ENCODE measurements around the gene FAM43A. TPM values are rescaled to one million over a fixed set of nuclear protein-coding genes. Genes with fewer than 3 reads are reported as not detected.

The FAM43A gene
- total and polyA plus RNA-seq, 2 of the 8 experiments (the other 6 are each of a cell fraction or from before 2014, with no cell fraction given) = 2.3 to 2.6 TPM

DNA sequence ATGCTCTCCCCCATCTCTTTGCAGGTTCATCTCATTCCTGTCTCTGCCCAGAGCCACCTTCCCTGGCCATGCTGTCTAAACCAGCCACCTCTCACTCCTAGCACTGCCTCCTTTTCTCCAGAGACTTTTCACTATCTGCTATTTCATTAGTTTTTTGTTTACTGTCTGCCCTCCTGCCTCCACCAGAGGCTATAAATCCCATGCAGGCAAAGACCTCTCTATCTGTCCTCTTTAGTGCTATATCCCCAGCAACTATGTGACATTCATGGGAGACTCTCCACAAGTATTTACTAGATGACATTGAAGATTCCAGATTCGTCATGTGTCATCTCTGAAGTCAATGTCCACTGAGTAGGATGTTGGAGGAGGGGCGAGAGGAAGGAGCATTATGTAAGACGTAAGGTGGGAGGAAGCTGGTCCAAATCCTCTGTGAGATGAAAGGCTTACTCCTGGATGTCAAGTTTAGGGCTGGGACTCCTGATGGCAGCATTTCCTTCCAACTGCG lies 3.4 kb upstream of the FAM43A start:
- Histone ChIP-seq H2BK12ac (ENCODE audit: low read depth, low read length) (no peak overlapping the region), H4K5ac (ENCODE audit: insufficient read length, low read depth, low read length) (no peak overlapping the region), H2BK120ac (replicated peaks; ENCODE audit: low read depth, low read length) (no peak overlapping the region), H3K27me3 (replicated peaks in 1 of 4; ENCODE audit: control insufficient read depth in 3 of 4, extremely low read depth in 1 of 4, insufficient read depth in 3 of 4, low read length in 3 of 4) (peaks cover 7 to 32% (median 27%) of the 10 kb centered on the region in 4 experiments), H3K14ac (ENCODE audit: insufficient read length) (no peak overlapping the region), H2BK15ac (ENCODE audit: low read length) (no peak overlapping the region), H2BK5ac (ENCODE audit: low read depth, low read length) (no peak overlapping the region), H3K4ac (replicated peaks; ENCODE audit: insufficient read length, low read depth, low read length) (no peak overlapping the region), H3K36me3 (ENCODE audit: control insufficient read depth in 2 of 4, insufficient read depth in 4 of 4, low read length in 3 of 4) (no peaks in the 10 kb centered on the region), H3K9ac (replicated peaks in 1 of 4; ENCODE audit: extremely low read depth in 1 of 4, low read depth in 3 of 4, low read length in 3 of 4) (no peak overlapping the region), H3K4me3 (ENCODE audit: extremely low read depth in 1 of 4, insufficient read depth in 2 of 4, low read depth in 3 of 4, low read length in 4 of 4) (no peak overlapping the region), H2BK20ac (ENCODE audit: low read length) (no peak overlapping the region), H3K4me1 (replicated peaks in 1 of 4; ENCODE audit: control insufficient read depth in 3 of 4, insufficient read depth in 4 of 4, low read length in 3 of 4) (peaks cover 0 to 8% (median 6%) of the 10 kb centered on the region in 4 experiments; a peak in 6 of 7 replicates), H4K8ac (ENCODE audit: extremely low read depth, insufficient read depth, low read length) (no peak overlapping the region), H2AFZ (ENCODE audit: low read length) (no peak overlapping the region), H3K27ac (ENCODE audit: low read depth, low read length) (no peak overlapping the region), H3K79me2 (ENCODE audit: control insufficient read depth in 1 of 2, insufficient read depth in 2 of 2, low read length in 2 of 2) (no peaks in the 10 kb centered on the region), H4K20me1 (replicated peaks in 1 of 2; ENCODE audit: control insufficient read depth in 1 of 2, insufficient read depth in 2 of 2, low read length in 2 of 2) (peaks cover 0 to 5% of the 10 kb centered on the region in 2 experiments), H3K9me3 (ENCODE audit: insufficient read depth in 2 of 2, low read depth in 1 of 2, low read length in 1 of 2) (no peaks in the 10 kb centered on the region), H3K18ac (ENCODE audit: extremely low read depth, low read length) (no peak overlapping the region), H3K23ac (ENCODE audit: insufficient read length) (no peak overlapping the region), H3K79me1 (ENCODE audit: low read depth, low read length) (no peaks in the 10 kb centered on the region), H2AK5ac (ENCODE audit: low read depth, low read length) (no peak overlapping the region), H4K91ac (replicated peaks; ENCODE audit: insufficient read length, low read length) (no peak overlapping the region), H3K56ac (replicated peaks; ENCODE audit: insufficient read length, low read depth, low read length) (no peak overlapping the region), H3K4me2 (ENCODE audit: insufficient read depth in 1 of 2, low read depth in 2 of 2, low read length in 2 of 2) (no peak overlapping the region), H3K23me2 (ENCODE audit: low read depth, low read length) (peaks cover 14% of the 10 kb centered on the region; the same call in 1 of the 2 replicates)
- FAIRE-seq (no peak), DNase-seq (ENCODE audit: low read depth in 1 of 2, low spot score in 2 of 2) (no peak)
- 45% methylated on average over 4 of the region's 4 CpGs; no CpG with 5 or more reads in 1 of the 2 experiments for WGBS, 2 experiments (ENCODE audit: extremely low coverage in 1 of 2, insufficient coverage in 1 of 2, insufficient read length in 1 of 2, insufficient replicate concordance in 2 of 2, low coverage in 1 of 2, low lambda C conversion rate in 2 of 2, missing lambda C conversion rate in 1 of 2)
- POLR2A ChIA-PET (ENCODE audit: partially characterized antibody) = interaction anchor here (1.2 kb wide), 1 partner anchor 588 kb away, joined by 3 read pairs; no protein-coding TSS in a partner anchor
- CTCF ChIA-PET (ENCODE audit: partially characterized antibody) = interaction anchor here (0.6 to 9.3 kb wide), 88 partner anchors 12 to 588 kb away, joined by 3 to 110 read pairs (median 4); partner anchors contain the start of genes LSG1 and XXYLT1
- TF ChIP-seq POU5F1 (IDR thresholded peaks at IDR 0.05; ENCODE audit: low read depth, low read length) = no peak
- TF ChIP-seq, protein P1, sequence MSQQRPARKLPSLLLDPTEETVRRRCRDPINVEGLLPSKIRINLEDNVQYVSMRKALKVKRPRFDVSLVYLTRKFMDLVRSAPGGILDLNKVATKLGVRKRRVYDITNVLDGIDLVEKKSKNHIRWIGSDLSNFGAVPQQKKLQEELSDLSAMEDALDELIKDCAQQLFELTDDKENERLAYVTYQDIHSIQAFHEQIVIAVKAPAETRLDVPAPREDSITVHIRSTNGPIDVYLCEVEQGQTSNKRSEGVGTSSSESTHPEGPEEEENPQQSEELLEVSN (IDR thresholded peaks at IDR 0.05) = no peak
